ENCODE data around the gene GAPVD1. TPM values are rescaled to one million over a fixed set of nuclear protein-coding genes. Genes with fewer than 3 reads are reported as not detected.

The GAPVD1 gene
- total and polyA plus RNA-seq, 2 of the 8 experiments (the other 6 are each of a cell fraction or from before 2014, with no cell fraction given), result 5.5 to 40.5 TPM

GRCh38 chr9:125295657-125296056 lies 34.0 kb downstream of the GAPVD1 start (continued):
- TF ChIP-seq TAF7 (optimal IDR thresholded peaks at IDR 0.05; ENCODE audit: borderline replicate concordance, low read depth, low read length) (no peak), NRF1 (IDR thresholded peaks at IDR 0.05; ENCODE audit: low read depth, low read length) (no peak), SP2 (IDR thresholded peaks at IDR 0.05; ENCODE audit: low read length) (no peak), ASH2L (IDR thresholded peaks at IDR 0.05; ENCODE audit: low read length) (no peak)
